Measurements from ENCODE around the gene RPS3A.
"Not testable (repeated sequence)": the region's sequence is repeated elsewhere in the genome, so short reads cannot be mapped to it uniquely, and the experiment has no call there.

Gene RPS3A

GRCh38 chr4:151099229-151099975 is at the start of gene RPS3A:
RPS3A (plus strand) TSS chr4:151099628; CDS start chr4:151099653, 25 bp downstream.
- DNase-seq: peak; percentile 98

GRCh38 chr4:151052785-151053184 is 46.6 kb upstream of the RPS3A start:
- no peak for DNase-seq

- DNase-seq: no peak
These were observed 43.9 kb upstream of the RPS3A start for GRCh38 chr4:151055539-151055938.

- peak; percentile 12 for DNase-seq
These were observed 36.3 kb upstream of the RPS3A start for GRCh38 chr4:151063143-151063542.

GRCh38 chr4:151067316-151067970 is 32.0 kb upstream of the RPS3A start:
- DNase-seq: no peak

GRCh38 chr4:151074416-151074916 is 25.0 kb upstream of the RPS3A start:
- no peak for DNase-seq

GRCh38 chr4:151077978-151078377 is 21.4 kb upstream of the RPS3A start:
- not testable (repeated sequence) for DNase-seq

- no peak for DNase-seq
These were observed 12.0 kb upstream of the RPS3A start for GRCh38 chr4:151087467-151087866.

GRCh38 chr4:151091047-151091446 is 8.4 kb upstream of the RPS3A start:
- DNase-seq: no peak

- no peak for DNase-seq
These were observed 6.9 kb upstream of the RPS3A start for GRCh38 chr4:151092488-151092887.

GRCh38 chr4:151093203-151093602 is 6.2 kb upstream of the RPS3A start:
- DNase-seq: no peak

GRCh38 chr4:151094290-151094751 is 5.1 kb upstream of the RPS3A start:
- DNase-seq: peak; percentile 3

GRCh38 chr4:151095142-151095541 is 4.3 kb upstream of the RPS3A start:
- no peak for DNase-seq

- DNase-seq: no peak
These were observed 1.7 kb upstream of the RPS3A start for GRCh38 chr4:151097759-151098158.

GRCh38 chr4:151098979-151099228 is 524 bp upstream of the RPS3A start:
- DNase-seq: no peak

- no peak for DNase-seq
These were observed 569 bp downstream of the RPS3A start for GRCh38 chr4:151099976-151100417.

- no peak for DNase-seq
These were observed 1.1 kb downstream of the RPS3A start for GRCh38 chr4:151100531-151100930.

- no peak for DNase-seq
These were observed 4.3 kb downstream of the RPS3A start for GRCh38 chr4:151103758-151104157.

- DNase-seq: no peak
These were observed 5.2 kb downstream of the RPS3A start for GRCh38 chr4:151104621-151105020.

- DNase-seq: no peak
These were observed 6.1 kb downstream of the RPS3A start for GRCh38 chr4:151105454-151106032.

- DNase-seq: no peak
These were observed 7.6 kb downstream of the RPS3A start for GRCh38 chr4:151107063-151107462.

- DNase-seq: no peak
These were observed 10.8 kb downstream of the RPS3A start for GRCh38 chr4:151110236-151110635.

- DNase-seq: no peak
These were observed 14.9 kb downstream of the RPS3A start for GRCh38 chr4:151114338-151114737.

- no peak for DNase-seq
These were observed 15.6 kb downstream of the RPS3A start for GRCh38 chr4:151114986-151115385.

Measured in activated CD4-positive, alpha-beta T cell treated with anti-CD3 and anti-CD28 coated beads, Interleukin-2, Interleukin-6, amounts not matched to agents 100 ng/mL and 50 ng/mL, durations not matched to agents 16 hours and 8 hours (primary cell).